ENCODE measurements around the gene GIN1.
"Not testable (repeated sequence)": the region's sequence is repeated elsewhere in the genome, so short reads cannot be mapped to it uniquely, and the experiment has no call there.

GIN1 gene

GRCh38 chr5:103108086-103108485, 11.9 kb downstream of the GIN1 start:
- DNase-seq = no peak

- DNase-seq = no peak
Measured at GRCh38 chr5:103102234-103102633, 17.7 kb downstream of the GIN1 start.

GRCh38 chr5:103101079-103101750, 18.7 kb downstream of the GIN1 start:
- no peak for DNase-seq

- no peak for DNase-seq
Measured at GRCh38 chr5:103098993-103099392, 20.9 kb downstream of the GIN1 start.

GRCh38 chr5:103094737-103095136, 25.2 kb downstream of the GIN1 start:
- no peak for DNase-seq

- no peak for DNase-seq
Measured at GRCh38 chr5:103093727-103094126, 26.2 kb downstream of the GIN1 start.

- no peak for DNase-seq
Measured at GRCh38 chr5:103092676-103093075, 27.3 kb downstream of the GIN1 start.

GRCh38 chr5:103090791-103091190, 29.1 kb downstream of the GIN1 start:
- no peak for DNase-seq

- no peak for DNase-seq
Measured at GRCh38 chr5:103089272-103089671, 30.7 kb downstream of the GIN1 start.

- no peak for DNase-seq
Measured at GRCh38 chr5:103086547-103086946, 33.4 kb downstream of the GIN1 start.

GRCh38 chr5:103079796-103080195, 40.1 kb downstream of the GIN1 start:
- no peak for DNase-seq

GRCh38 chr5:103075442-103075841, 44.5 kb downstream of the GIN1 start:
- no peak for DNase-seq

- not testable (repeated sequence) for DNase-seq
Measured at GRCh38 chr5:103073500-103073899, 46.4 kb downstream of the GIN1 start.

- no peak for DNase-seq
Measured at GRCh38 chr5:103066326-103066725, 53.6 kb downstream of the GIN1 start.

- DNase-seq = no peak
Measured at GRCh38 chr5:103060424-103060954, 59.4 kb downstream of the GIN1 start.

GRCh38 chr5:103059525-103059924, 60.4 kb downstream of the GIN1 start:
- DNase-seq = no peak

- DNase-seq = no peak
Measured at GRCh38 chr5:103057208-103058130, 62.5 kb downstream of the GIN1 start.

- DNase-seq = not testable (repeated sequence)
Measured at GRCh38 chr5:103046706-103047105, 73.2 kb downstream of the GIN1 start.

GRCh38 chr5:103041071-103041676, 78.8 kb downstream of the GIN1 start:
- DNase-seq = peak; percentile 6

- DNase-seq = no peak
Measured at GRCh38 chr5:103037673-103038455, 82.1 kb downstream of the GIN1 start.

GRCh38 chr5:103036601-103037000, 83.3 kb downstream of the GIN1 start:
- no peak for DNase-seq
